HG03354 (cell line): ENCODE data around the gene DES.

Experiments
- ATAC-seq: cut with Tn5 transposase; IDR thresholded peaks from one replicate; pipeline ENCODE4 v1.9.1; 2021; ENCODE audit warnings: mild to moderate bottlenecking; ENCODE audit not compliant: unreplicated experiment, poor library complexity, severe bottlenecking

The DES gene

GRCh38 chr2:219468410-219469185 is 50.4 kb downstream of the DES start:
- no peak for ATAC-seq

- no peak for ATAC-seq
Measured at GRCh38 chr2:219469186-219469724, 51.1 kb downstream of the DES start.

- ATAC-seq = no peak
Measured at GRCh38 chr2:219470429-219470828, 52.3 kb downstream of the DES start.

- no peak for ATAC-seq
Measured at GRCh38 chr2:219471476-219472371, 53.5 kb downstream of the DES start.

GRCh38 chr2:219472629-219473187 is 54.5 kb downstream of the DES start:
- ATAC-seq = no peak

GRCh38 chr2:219473511-219473910 is 55.3 kb downstream of the DES start:
- ATAC-seq = no peak

- ATAC-seq = no peak
Measured at GRCh38 chr2:219474285-219475060, 56.3 kb downstream of the DES start.

- no peak for ATAC-seq
Measured at GRCh38 chr2:219475278-219475677, 57.1 kb downstream of the DES start.

- no peak for ATAC-seq
Measured at GRCh38 chr2:219475697-219476651, 57.8 kb downstream of the DES start.
